ENCODE measurements around the gene RGS16. TPM values are rescaled to one million over a fixed set of nuclear protein-coding genes. Genes with fewer than 3 reads are reported as not detected.

RGS16 gene
- total RNA-seq, 1 experiment from 2014 or later, result 0.23 TPM

DNA sequence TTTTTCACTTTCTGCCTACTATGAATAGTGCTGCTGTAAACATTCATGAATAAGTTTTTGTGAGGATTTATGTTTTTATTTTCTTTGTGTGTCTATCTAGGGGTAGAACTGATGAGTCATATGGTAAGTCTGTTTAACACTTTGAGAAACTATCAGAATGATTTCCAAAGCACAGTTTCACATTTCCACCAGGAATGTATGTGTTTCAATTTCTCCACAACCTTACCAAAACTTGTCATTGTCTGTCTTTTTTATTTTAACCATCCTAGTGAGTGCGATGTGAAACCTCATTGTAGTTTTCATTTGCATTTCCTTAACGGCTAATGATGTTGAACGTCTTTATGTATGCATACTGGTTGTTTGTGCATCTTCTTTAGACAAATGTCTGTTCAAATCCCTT lies 38.7 kb downstream of the RGS16 start:
- no TSS peak for BruUV-seq (replicated peaks)
- no peaks in the 10 kb centered on the region for H3K4me1 ChIP-seq (ENCODE audit: control insufficient read depth, insufficient read depth, low read length)
- CTCF ChIA-PET, result no interaction called here

DNA sequence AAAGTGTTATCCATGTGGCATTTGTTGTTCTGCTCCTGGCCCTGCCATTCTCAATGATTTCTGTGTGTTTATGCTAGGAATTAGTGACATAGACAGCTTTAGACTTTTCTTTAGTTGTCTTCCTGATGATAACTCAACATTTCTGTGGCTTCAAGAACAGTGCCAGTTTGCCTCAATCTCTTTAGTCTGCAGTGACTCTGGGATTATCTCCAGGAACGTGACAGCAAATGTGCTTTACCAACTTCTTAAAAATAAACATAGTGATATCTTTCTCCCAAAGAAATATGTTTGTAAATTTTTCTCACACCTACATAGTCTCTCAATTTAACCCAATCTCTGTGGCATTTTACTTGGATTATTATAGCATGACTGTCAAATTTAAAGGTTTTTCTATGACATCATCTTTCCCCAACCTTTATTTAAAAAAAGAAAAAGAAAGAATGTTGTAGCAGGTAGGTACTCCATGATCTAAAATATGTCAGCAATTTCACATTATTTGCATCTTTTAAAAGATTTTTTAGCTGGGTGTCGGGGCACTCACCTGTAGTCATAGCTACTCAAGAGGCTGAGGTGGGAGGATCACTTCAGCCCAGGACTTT lies 39.7 kb downstream of the RGS16 start:
- ChIA-PET CTCF (no interaction called here), POLR2A (no interaction called here)
- in situ Hi-C loops (cut with HindIII; ENCODE audit: low pct_unique_long_range_greater_than_20kb, low sequenced_read_pairs), result no loop called here
- no peak overlapping the region for H3K27ac ChIP-seq (ENCODE audit: low read length)
- DNase-seq (ENCODE audit: low read depth, low spot score) (no peak), ATAC-seq (no peak)
- no TSS peak for BruUV-seq (replicated peaks)
- no peak overlapping the region for H3K4me3 ChIP-seq (ENCODE audit: low read depth in 2 of 2, low read length in 2 of 2)
- H3K36me3 ChIP-seq (ENCODE audit: control insufficient read depth, insufficient read depth, low read length), result no peaks in the 10 kb centered on the region
- no peaks in the 10 kb centered on the region for H3K27me3 ChIP-seq (ENCODE audit: control insufficient read depth, insufficient read depth, low read length)
- intact Hi-C loops (cut with micrococcal nuclease; ENCODE audit: unreplicated experiment), result no loop called here
- TF ChIP-seq TCF7L2 (IDR thresholded peaks at IDR 0.05; ENCODE audit: low read depth, low read length) (no peak), POLR2AphosphoS5 (IDR thresholded peaks at IDR 0.05; ENCODE audit: low read depth, low read length) (no peak), SIN3A (IDR thresholded peaks at IDR 0.05; ENCODE audit: borderline replicate concordance, insufficient read depth, low read depth, low read length) (no peak)
- TF ChIP-seq, protein P1, sequence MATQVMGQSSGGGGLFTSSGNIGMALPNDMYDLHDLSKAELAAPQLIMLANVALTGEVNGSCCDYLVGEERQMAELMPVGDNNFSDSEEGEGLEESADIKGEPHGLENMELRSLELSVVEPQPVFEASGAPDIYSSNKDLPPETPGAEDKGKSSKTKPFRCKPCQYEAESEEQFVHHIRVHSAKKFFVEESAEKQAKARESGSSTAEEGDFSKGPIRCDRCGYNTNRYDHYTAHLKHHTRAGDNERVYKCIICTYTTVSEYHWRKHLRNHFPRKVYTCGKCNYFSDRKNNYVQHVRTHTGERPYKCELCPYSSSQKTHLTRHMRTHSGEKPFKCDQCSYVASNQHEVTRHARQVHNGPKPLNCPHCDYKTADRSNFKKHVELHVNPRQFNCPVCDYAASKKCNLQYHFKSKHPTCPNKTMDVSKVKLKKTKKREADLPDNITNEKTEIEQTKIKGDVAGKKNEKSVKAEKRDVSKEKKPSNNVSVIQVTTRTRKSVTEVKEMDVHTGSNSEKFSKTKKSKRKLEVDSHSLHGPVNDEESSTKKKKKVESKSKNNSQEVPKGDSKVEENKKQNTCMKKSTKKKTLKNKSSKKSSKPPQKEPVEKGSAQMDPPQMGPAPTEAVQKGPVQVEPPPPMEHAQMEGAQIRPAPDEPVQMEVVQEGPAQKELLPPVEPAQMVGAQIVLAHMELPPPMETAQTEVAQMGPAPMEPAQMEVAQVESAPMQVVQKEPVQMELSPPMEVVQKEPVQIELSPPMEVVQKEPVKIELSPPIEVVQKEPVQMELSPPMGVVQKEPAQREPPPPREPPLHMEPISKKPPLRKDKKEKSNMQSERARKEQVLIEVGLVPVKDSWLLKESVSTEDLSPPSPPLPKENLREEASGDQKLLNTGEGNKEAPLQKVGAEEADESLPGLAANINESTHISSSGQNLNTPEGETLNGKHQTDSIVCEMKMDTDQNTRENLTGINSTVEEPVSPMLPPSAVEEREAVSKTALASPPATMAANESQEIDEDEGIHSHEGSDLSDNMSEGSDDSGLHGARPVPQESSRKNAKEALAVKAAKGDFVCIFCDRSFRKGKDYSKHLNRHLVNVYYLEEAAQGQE (IDR thresholded peaks at IDR 0.05; ENCODE audit: insufficient read depth in 1 of 2, low read depth in 2 of 2, low read length in 1 of 2), result no peak
- TF ChIP-seq, protein P2, sequence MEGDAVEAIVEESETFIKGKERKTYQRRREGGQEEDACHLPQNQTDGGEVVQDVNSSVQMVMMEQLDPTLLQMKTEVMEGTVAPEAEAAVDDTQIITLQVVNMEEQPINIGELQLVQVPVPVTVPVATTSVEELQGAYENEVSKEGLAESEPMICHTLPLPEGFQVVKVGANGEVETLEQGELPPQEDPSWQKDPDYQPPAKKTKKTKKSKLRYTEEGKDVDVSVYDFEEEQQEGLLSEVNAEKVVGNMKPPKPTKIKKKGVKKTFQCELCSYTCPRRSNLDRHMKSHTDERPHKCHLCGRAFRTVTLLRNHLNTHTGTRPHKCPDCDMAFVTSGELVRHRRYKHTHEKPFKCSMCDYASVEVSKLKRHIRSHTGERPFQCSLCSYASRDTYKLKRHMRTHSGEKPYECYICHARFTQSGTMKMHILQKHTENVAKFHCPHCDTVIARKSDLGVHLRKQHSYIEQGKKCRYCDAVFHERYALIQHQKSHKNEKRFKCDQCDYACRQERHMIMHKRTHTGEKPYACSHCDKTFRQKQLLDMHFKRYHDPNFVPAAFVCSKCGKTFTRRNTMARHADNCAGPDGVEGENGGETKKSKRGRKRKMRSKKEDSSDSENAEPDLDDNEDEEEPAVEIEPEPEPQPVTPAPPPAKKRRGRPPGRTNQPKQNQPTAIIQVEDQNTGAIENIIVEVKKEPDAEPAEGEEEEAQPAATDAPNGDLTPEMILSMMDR (IDR thresholded peaks at IDR 0.05), result no peak
- no peaks in the 10 kb centered on the region for H3K9me3 ChIP-seq (ENCODE audit: control insufficient read depth, insufficient read depth, low read depth, low read length)
- H3K4me1 ChIP-seq (ENCODE audit: control insufficient read depth, insufficient read depth, low read length), result no peaks in the 10 kb centered on the region

More for the DNA sequence above, 38.7 kb downstream of the RGS16 start:
- Histone ChIP-seq H3K36me3 (ENCODE audit: control insufficient read depth, insufficient read depth, low read length) (no peaks in the 10 kb centered on the region), H3K4me3 (ENCODE audit: low read depth in 2 of 2, low read length in 2 of 2) (no peak overlapping the region), H3K27ac (ENCODE audit: low read length) (no peak overlapping the region), H3K27me3 (ENCODE audit: control insufficient read depth, insufficient read depth, low read length) (no peaks in the 10 kb centered on the region), H3K9me3 (ENCODE audit: control insufficient read depth, insufficient read depth, low read depth, low read length) (no peaks in the 10 kb centered on the region)
- DNase-seq (ENCODE audit: low read depth, low spot score) (no peak), ATAC-seq (no peak)
- intact Hi-C loops (cut with micrococcal nuclease; ENCODE audit: unreplicated experiment) (no loop called here), in situ Hi-C loops (cut with HindIII; ENCODE audit: low pct_unique_long_range_greater_than_20kb, low sequenced_read_pairs) (no loop called here)
- POLR2A ChIA-PET, result no interaction called here
- TF ChIP-seq TCF7L2 (IDR thresholded peaks at IDR 0.05; ENCODE audit: low read depth, low read length) (no peak), POLR2AphosphoS5 (IDR thresholded peaks at IDR 0.05; ENCODE audit: low read depth, low read length) (no peak), SIN3A (IDR thresholded peaks at IDR 0.05; ENCODE audit: borderline replicate concordance, insufficient read depth, low read depth, low read length) (no peak)
- TF ChIP-seq, protein P1 (IDR thresholded peaks at IDR 0.05; ENCODE audit: insufficient read depth in 1 of 2, low read depth in 2 of 2, low read length in 1 of 2), result no peak
- TF ChIP-seq, protein P2 (IDR thresholded peaks at IDR 0.05), result no peak
